ENCODE results near the gene SIGLEC15.
"Not testable (repeated sequence)": the region's sequence is repeated elsewhere in the genome, so short reads cannot be mapped to it uniquely, and the experiment has no call there.

The SIGLEC15 gene

DNA sequence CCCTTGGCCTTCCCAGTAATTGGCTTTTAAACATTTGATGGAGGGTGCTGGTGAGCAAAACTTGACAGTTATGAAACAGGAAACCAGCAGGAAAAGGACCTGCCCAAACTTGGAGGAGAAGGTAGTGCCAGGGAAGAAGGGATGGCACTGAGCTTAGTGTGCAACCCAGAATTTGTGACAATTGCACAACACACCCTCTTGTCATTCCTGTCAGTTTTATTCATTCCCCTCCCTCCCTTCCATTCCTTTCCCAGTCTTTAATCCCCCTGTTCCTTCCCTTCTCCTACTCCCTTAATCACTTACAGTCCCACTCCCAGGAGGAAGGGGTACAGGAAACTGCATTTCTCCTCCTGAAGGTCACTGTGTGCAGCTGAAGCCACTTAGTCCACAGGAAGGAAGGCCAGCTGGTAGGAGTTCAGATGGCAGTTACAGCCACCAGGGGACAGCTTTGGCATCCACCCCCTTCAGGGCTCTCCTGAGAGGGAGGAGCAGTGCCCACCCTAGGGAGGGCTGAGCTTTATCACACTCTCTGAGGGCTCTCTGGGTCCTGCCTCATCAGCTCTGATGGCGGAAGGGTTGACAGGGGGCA lies 24.0 kb upstream of the SIGLEC15 start:
- no peak overlapping the region for H3K4me3 ChIP-seq (replicated peaks; ENCODE audit: low read depth, low read length)
- TF ChIP-seq, protein P1, sequence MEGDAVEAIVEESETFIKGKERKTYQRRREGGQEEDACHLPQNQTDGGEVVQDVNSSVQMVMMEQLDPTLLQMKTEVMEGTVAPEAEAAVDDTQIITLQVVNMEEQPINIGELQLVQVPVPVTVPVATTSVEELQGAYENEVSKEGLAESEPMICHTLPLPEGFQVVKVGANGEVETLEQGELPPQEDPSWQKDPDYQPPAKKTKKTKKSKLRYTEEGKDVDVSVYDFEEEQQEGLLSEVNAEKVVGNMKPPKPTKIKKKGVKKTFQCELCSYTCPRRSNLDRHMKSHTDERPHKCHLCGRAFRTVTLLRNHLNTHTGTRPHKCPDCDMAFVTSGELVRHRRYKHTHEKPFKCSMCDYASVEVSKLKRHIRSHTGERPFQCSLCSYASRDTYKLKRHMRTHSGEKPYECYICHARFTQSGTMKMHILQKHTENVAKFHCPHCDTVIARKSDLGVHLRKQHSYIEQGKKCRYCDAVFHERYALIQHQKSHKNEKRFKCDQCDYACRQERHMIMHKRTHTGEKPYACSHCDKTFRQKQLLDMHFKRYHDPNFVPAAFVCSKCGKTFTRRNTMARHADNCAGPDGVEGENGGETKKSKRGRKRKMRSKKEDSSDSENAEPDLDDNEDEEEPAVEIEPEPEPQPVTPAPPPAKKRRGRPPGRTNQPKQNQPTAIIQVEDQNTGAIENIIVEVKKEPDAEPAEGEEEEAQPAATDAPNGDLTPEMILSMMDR (IDR thresholded peaks at IDR 0.05; ENCODE audit: low read length, missing control alignments), result no peak
- DNase-seq (ENCODE audit: low read depth), result no peak

DNA sequence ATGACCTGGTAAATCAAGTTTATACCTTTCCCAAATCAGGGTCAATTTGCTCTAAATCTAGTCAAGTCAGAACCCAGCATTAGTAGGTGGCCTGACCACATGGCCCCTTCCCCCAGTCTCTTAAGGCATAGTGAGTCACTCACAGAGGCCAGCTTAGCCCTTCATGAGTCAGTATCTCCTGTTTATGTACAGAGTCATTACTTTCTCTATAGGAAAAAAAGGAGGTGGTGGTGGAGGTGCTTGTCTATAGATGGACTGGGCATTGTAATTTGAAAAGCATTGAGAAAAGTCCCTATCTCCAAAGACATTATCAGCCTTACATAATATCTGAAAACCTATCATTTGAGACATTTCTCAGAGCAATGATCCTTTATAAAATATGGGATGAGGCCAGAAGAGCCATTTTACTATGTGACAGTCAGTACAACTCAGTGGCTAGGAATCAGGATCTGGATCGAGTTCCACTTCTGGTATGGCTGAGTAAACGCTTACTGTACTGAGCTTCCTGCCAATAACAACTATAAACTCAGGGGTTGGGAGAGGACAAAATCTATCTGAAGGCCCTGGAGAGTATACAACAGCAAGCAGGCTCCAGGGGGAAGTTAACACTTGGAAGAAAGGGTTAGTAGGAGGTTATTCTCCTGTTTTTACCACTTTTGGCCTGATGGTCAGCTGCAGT lies 22.5 kb upstream of the SIGLEC15 start:
- peak; percentile 92 for DNase-seq (ENCODE audit: low read depth)
- no peak overlapping the region for H3K4me3 ChIP-seq (replicated peaks; ENCODE audit: low read depth, low read length)
- TF ChIP-seq, protein P1 (IDR thresholded peaks at IDR 0.05; ENCODE audit: low read length, missing control alignments), result no peak

DNA sequence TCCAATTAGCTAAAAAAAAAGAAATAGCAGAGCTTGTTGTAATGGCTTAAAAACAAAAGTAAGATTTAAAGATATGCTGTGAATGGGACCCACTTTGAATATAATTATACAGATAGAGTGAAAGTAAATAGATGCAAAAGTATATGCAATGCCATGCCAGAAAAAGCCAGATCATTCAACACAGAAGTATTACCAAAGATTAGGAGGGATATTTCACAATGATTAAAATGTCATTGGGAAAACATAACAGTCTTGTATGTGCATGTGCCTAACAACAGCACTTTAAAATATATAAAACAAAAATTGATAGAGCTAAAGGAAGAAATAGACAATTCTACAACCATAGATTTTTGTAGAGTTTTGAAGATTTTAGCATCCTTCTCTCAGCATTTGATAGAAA lies 19.9 kb upstream of the SIGLEC15 start:
- TF ChIP-seq, protein P1 (IDR thresholded peaks at IDR 0.05; ENCODE audit: low read length, missing control alignments), result no peak
- H3K4me3 ChIP-seq (replicated peaks; ENCODE audit: low read depth, low read length), result no peak overlapping the region
- peak; percentile 53 for DNase-seq (ENCODE audit: low read depth)

DNA sequence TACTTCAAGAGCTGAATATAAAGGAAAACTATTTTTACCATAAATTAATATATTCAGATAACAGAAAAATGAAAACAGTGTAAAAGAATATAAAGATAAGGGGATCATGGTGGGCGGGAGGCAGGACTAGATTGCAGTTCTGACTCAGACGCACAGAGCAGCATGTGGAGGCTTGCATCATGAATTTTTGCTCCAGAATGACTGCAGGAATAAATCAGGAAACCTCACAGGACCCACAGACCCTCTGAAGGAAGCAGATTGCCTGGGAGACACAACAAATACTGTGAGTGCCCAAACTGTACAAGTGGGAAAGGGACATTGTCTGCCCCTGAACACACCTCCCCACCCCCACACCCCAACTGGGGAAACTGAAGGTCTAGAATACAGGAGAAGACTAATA lies 19.2 kb upstream of the SIGLEC15 start:
- no peak overlapping the region for H3K4me3 ChIP-seq (replicated peaks; ENCODE audit: low read depth, low read length)
- TF ChIP-seq, protein P1 (IDR thresholded peaks at IDR 0.05; ENCODE audit: low read length, missing control alignments), result no peak
- DNase-seq (ENCODE audit: low read depth), result peak; percentile 75

DNA sequence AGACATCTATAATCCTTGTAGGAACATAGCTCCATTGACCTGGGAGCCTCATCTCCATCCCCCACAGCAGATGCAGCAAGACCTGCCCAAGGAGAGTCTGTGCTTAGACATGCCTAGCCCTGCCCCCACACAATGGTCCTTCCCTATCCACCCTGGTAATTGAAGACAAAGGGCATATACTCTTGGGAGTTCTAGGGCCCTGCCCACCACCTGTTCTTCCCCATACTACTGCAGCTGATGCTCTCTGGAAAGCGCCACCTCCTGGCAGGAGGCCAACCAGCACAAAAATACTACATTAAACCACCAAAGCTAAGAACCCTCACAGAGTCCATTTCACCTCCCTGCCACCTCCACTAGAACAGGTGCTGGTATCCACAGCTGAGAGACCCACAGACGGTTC lies 18.3 kb upstream of the SIGLEC15 start:
- not testable (repeated sequence) for H3K4me3 ChIP-seq (replicated peaks; ENCODE audit: low read depth, low read length); DNase-seq (ENCODE audit: low read depth)

DNA sequence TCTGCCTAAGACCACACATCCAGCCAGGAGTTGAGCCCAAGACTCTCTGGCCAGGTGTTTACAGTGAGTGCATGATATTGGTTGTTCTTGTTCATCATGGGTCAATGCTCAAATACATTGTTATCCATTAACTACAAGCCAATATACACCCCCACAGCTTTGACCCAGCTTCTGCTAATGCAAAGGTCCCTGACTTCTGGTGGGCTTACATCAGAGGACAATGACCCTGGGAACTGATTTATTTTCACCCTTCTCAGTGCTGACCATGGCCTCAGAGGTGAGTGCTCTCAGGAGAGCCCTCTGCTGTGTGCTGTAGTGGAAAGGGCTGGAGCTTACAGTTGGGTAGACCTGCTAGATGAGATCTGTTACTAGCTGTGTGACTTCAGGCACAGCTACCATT lies 10.7 kb upstream of the SIGLEC15 start:
- H3K4me3 ChIP-seq (replicated peaks; ENCODE audit: low read depth, low read length); DNase-seq (ENCODE audit: low read depth): not testable (repeated sequence)

DNA sequence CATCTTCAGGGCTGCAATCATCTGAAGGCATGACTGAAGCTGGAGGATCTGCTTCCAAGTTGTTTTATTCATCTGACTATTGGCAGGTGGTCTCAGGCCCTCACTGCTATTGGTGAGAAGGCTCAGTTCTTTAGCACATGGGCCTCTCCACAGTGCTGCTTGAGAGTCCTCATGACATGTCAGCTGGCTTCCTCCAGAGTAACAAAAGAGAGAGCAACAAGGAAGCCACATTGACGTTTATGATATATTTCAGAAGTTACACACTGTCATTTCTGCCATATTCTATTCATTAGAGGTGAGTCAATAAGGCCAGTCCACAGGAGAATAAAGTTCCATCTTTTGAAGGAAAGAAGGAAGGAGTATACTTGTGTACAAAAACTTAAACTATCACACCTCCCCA lies 7.9 kb upstream of the SIGLEC15 start:
- no peak for DNase-seq (ENCODE audit: low read depth)
- TF ChIP-seq, protein P1 (IDR thresholded peaks at IDR 0.05; ENCODE audit: low read length, missing control alignments), result no peak
- no peak overlapping the region for H3K4me3 ChIP-seq (replicated peaks; ENCODE audit: low read depth, low read length)

DNA sequence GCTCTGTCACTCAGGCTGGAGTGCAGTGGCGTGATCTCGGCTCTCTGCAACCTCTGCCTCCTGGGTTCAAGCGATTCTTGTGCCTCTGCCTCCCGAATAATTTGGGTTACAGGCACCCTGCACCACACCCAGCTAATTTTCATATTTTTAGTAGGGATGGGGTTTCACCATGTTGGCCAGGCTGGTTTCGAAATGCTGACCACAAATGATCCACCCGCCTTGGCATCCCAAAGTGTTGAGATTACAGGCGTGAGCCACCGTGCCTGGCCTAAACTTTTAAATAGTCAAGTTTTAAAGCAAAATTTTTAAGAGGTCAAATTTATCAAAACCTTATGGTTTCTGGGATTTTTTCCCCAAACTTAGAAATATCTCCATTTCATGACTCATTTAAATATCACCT lies 6.7 kb upstream of the SIGLEC15 start:
- not testable (repeated sequence) for H3K4me3 ChIP-seq (replicated peaks; ENCODE audit: low read depth, low read length); DNase-seq (ENCODE audit: low read depth)
